GM23338 (cell line): ENCODE data around the gene CCDC178. TPM values are rescaled to one million over a fixed set of nuclear protein-coding genes. Genes with fewer than 3 reads are reported as not detected.

Source experiments
- ATAC-seq: fragments of 200-7000 bp; cut with Tn5 transposase; 3 replicates; pipeline ENCODE4 v1.9.1; 2020
- DNase-seq: peaks from one replicate; pipeline ENCODE4 v3.0.0-alpha.2; 2015; ENCODE audit warnings: low spot score
- H2AFZ ChIP-seq: fragments of 200-600 bp; sonication (generic); 2 replicates; pipeline ENCODE4 v1.8.0; 2016; ENCODE audit warnings: antibody characterized with exemption, mild to moderate bottlenecking, moderate library complexity
- H3F3A ChIP-seq: fragments of 200-600 bp; sonication (generic); replicated peaks from 2 replicates; pipeline ENCODE4 v1.8.0; 2017; ENCODE audit warnings: antibody characterized with exemption, mixed run types, low read depth
- H3K27ac ChIP-seq: fragments of 200-600 bp; sonication (generic); 2 replicates; pipeline ENCODE4 v1.6.1; 2016; ENCODE audit warnings: low read depth
- H3K27me3 ChIP-seq: fragments of 200-600 bp; sonication (generic); 2 replicates; pipeline ENCODE4 v1.8.0; 2016; ENCODE audit warnings: mild to moderate bottlenecking, mixed run types, moderate library complexity; ENCODE audit not compliant: insufficient read depth
- H3K36me3 ChIP-seq: fragments of 200-600 bp; sonication (generic); 2 replicates; pipeline ENCODE4 v1.8.0; 2016; ENCODE audit warnings: mild to moderate bottlenecking; ENCODE audit not compliant: insufficient read depth
- H3K4me1 ChIP-seq: fragments of 200-600 bp; sonication (generic); 2 replicates; pipeline ENCODE4 v1.8.0; 2016; ENCODE audit warnings: mild to moderate bottlenecking, moderate library complexity; ENCODE audit not compliant: insufficient read depth
- H3K4me2 ChIP-seq: fragments of 200-600 bp; sonication (generic); 2 replicates; pipeline ENCODE4 v1.7.1; 2017; ENCODE audit warnings: mixed run types
- H3K4me3 ChIP-seq: fragments of 200-600 bp; sonication (generic); 2 replicates; pipeline ENCODE4 v1.6.1; 2016; ENCODE audit warnings: mixed run types
- H3K79me2 ChIP-seq: fragments of 200-600 bp; sonication (generic); replicated peaks from 2 replicates; pipeline ENCODE4 v1.8.0; 2017; ENCODE audit warnings: mild to moderate bottlenecking; ENCODE audit not compliant: insufficient read depth
- H3K9me2 ChIP-seq: fragments of 200-600 bp; sonication (generic); 2 replicates; pipeline ENCODE4 v1.8.0; 2017; ENCODE audit not compliant: insufficient read depth
- H4K20me1 ChIP-seq: fragments of 200-600 bp; sonication (generic); replicated peaks from 2 replicates; pipeline ENCODE4 v1.8.0; 2017; ENCODE audit warnings: mild to moderate bottlenecking; ENCODE audit not compliant: insufficient read depth
- H3K27ac Mint-ChIP-seq: 2 replicates; pipeline ENCODE4 v1.8.0; 2020; ENCODE audit warnings: inconsistent platforms, mild to moderate bottlenecking, moderate library complexity, mixed read lengths
- H3K27me3 Mint-ChIP-seq: 3 replicates; pipeline ENCODE4 v1.8.0; 2022; ENCODE audit warnings: low read depth, mild to moderate bottlenecking, moderate library complexity, mixed read lengths, inconsistent platforms; ENCODE audit not compliant: insufficient read depth, poor library complexity
- H3K36me3 Mint-ChIP-seq: 3 replicates; pipeline ENCODE4 v1.8.0; 2021; ENCODE audit warnings: low read depth, mild to moderate bottlenecking, inconsistent platforms, moderate library complexity, mixed read lengths
- H3K4me1 Mint-ChIP-seq: 3 replicates; pipeline ENCODE4 v1.8.0; 2020; ENCODE audit warnings: mild to moderate bottlenecking, inconsistent platforms, mixed read lengths
- H3K4me3 Mint-ChIP-seq: 3 replicates; pipeline ENCODE4 v1.8.0; 2021; ENCODE audit warnings: moderate library complexity, mild to moderate bottlenecking, inconsistent platforms, mixed read lengths
- H3K9me3 Mint-ChIP-seq: 3 replicates; pipeline ENCODE4 v1.8.0; 2020; ENCODE audit warnings: moderate library complexity, mild to moderate bottlenecking, inconsistent platforms, mixed read lengths
- CREB1 ChIP-seq: fragments of 250-450 bp; sonication (Bioruptor Pico); IDR thresholded peaks from 2 replicates; pipeline ENCODE4 v1.5.0; 2020; ENCODE audit warnings: low read depth, mild to moderate bottlenecking, moderate library complexity
- EZH2 ChIP-seq: fragments of 200-600 bp; sonication (generic); IDR thresholded peaks from one replicate; pipeline ENCODE4 v1.8.0; 2017; ENCODE audit warnings: antibody characterized with exemption, mild to moderate bottlenecking, low read depth; ENCODE audit not compliant: unreplicated experiment
- JUNB ChIP-seq: IDR thresholded peaks from one replicate; pipeline ENCODE4 v1.6.1; 2016; ENCODE audit warnings: antibody characterized with exemption; ENCODE audit not compliant: unreplicated experiment
- POLR2AphosphoS5 ChIP-seq: IDR thresholded peaks from 2 replicates; pipeline ENCODE4 v1.6.1; 2016; ENCODE audit warnings: antibody characterized with exemption, low read depth
- STAT1 ChIP-seq: IDR thresholded peaks from one replicate; pipeline ENCODE4 v1.6.1; 2016; ENCODE audit warnings: antibody characterized with exemption; ENCODE audit not compliant: unreplicated experiment
- ZNF114 ChIP-seq: fragments of 250-450 bp; sonication (Bioruptor Pico); IDR thresholded peaks from 2 replicates; pipeline ENCODE4 v1.5.0; 2020; ENCODE audit warnings: mild to moderate bottlenecking, moderate library complexity
- ZNF331 ChIP-seq: fragments of 250-450 bp; sonication (Bioruptor Pico); IDR thresholded peaks from 2 replicates; pipeline ENCODE4 v1.5.0; 2020; ENCODE audit warnings: low read depth, mild to moderate bottlenecking, moderate library complexity
- polyA plus RNA-seq: library from polyadenylated mRNA; unstranded; fragments of >200 nt; fragmentation: Nextera tagmentation; extraction: Ambion mirVana; gene quantifications from 2 replicates; pipeline ENCODE4 v1.2.1, GENCODE V29; 2016
- total RNA-seq: library from RNA; depleted of rRNA; stranded (reverse); fragments of >200 nt; shearing (Covaris generic); gene quantifications from 2 replicates; pipeline ENCODE4 v1.2.3, GENCODE V29; 2014
- TF ChIP-seq, protein P1 (sequence below), 2 experiments: fragments of 200-600 bp in 1 of 2; sonication (generic) in 1 of 2; conservative IDR thresholded peaks; 2 replicates each; pipeline versions ENCODE4 v1.5.1 to v1.6.1; 2016 to 2017; ENCODE audit warnings: antibody characterized with exemption in 2 of 2, low read depth in 2 of 2, mild to moderate bottlenecking in 2 of 2, moderate library complexity in 1 of 2
- TF ChIP-seq, protein P2 (sequence below): fragments of 250-450 bp; sonication (Bioruptor Pico); IDR thresholded peaks from 2 replicates; pipeline ENCODE4 v1.5.0; 2020; ENCODE audit warnings: mild to moderate bottlenecking, moderate library complexity

Gene CCDC178
- total and polyA plus RNA-seq, 2 experiments from 2014 or later: 0.17 to 0.24 TPM

DNA sequence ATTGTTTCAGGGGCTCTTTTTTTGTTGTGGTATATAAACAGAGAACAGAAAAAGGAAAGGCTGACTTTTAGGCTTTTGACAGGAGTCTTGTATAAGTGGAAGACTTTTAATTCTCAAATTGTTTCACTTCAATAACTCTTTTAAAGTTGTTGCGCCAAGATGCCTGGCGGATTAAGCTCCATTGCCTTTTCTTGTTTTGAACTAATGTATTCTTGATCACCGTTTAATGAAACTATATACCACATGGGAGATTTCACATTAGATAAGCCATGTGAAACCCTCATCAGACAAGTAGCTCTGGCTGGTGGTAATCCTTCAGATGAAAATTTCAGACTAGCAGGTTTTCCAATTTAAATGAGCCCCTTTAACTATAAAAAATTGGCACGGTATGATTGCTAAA lies 257.4 kb downstream of the CCDC178 start:
- Mint-ChIP-seq H3K4me1 (peaks cover 4% of the 10 kb centered on the region; the same call in 1 of the 3 replicates), H3K27ac (no peak overlapping the region), H3K27me3 (no peaks in the 10 kb centered on the region), H3K36me3 (no peaks in the 10 kb centered on the region), H3K9me3 (no peaks in the 10 kb centered on the region), H3K4me3 (no peak overlapping the region)
- TF ChIP-seq, protein P1, sequence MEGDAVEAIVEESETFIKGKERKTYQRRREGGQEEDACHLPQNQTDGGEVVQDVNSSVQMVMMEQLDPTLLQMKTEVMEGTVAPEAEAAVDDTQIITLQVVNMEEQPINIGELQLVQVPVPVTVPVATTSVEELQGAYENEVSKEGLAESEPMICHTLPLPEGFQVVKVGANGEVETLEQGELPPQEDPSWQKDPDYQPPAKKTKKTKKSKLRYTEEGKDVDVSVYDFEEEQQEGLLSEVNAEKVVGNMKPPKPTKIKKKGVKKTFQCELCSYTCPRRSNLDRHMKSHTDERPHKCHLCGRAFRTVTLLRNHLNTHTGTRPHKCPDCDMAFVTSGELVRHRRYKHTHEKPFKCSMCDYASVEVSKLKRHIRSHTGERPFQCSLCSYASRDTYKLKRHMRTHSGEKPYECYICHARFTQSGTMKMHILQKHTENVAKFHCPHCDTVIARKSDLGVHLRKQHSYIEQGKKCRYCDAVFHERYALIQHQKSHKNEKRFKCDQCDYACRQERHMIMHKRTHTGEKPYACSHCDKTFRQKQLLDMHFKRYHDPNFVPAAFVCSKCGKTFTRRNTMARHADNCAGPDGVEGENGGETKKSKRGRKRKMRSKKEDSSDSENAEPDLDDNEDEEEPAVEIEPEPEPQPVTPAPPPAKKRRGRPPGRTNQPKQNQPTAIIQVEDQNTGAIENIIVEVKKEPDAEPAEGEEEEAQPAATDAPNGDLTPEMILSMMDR (conservative IDR thresholded peaks at IDR 0.05; ENCODE audit: low read depth in 2 of 2): no peak
- TF ChIP-seq, protein P2, sequence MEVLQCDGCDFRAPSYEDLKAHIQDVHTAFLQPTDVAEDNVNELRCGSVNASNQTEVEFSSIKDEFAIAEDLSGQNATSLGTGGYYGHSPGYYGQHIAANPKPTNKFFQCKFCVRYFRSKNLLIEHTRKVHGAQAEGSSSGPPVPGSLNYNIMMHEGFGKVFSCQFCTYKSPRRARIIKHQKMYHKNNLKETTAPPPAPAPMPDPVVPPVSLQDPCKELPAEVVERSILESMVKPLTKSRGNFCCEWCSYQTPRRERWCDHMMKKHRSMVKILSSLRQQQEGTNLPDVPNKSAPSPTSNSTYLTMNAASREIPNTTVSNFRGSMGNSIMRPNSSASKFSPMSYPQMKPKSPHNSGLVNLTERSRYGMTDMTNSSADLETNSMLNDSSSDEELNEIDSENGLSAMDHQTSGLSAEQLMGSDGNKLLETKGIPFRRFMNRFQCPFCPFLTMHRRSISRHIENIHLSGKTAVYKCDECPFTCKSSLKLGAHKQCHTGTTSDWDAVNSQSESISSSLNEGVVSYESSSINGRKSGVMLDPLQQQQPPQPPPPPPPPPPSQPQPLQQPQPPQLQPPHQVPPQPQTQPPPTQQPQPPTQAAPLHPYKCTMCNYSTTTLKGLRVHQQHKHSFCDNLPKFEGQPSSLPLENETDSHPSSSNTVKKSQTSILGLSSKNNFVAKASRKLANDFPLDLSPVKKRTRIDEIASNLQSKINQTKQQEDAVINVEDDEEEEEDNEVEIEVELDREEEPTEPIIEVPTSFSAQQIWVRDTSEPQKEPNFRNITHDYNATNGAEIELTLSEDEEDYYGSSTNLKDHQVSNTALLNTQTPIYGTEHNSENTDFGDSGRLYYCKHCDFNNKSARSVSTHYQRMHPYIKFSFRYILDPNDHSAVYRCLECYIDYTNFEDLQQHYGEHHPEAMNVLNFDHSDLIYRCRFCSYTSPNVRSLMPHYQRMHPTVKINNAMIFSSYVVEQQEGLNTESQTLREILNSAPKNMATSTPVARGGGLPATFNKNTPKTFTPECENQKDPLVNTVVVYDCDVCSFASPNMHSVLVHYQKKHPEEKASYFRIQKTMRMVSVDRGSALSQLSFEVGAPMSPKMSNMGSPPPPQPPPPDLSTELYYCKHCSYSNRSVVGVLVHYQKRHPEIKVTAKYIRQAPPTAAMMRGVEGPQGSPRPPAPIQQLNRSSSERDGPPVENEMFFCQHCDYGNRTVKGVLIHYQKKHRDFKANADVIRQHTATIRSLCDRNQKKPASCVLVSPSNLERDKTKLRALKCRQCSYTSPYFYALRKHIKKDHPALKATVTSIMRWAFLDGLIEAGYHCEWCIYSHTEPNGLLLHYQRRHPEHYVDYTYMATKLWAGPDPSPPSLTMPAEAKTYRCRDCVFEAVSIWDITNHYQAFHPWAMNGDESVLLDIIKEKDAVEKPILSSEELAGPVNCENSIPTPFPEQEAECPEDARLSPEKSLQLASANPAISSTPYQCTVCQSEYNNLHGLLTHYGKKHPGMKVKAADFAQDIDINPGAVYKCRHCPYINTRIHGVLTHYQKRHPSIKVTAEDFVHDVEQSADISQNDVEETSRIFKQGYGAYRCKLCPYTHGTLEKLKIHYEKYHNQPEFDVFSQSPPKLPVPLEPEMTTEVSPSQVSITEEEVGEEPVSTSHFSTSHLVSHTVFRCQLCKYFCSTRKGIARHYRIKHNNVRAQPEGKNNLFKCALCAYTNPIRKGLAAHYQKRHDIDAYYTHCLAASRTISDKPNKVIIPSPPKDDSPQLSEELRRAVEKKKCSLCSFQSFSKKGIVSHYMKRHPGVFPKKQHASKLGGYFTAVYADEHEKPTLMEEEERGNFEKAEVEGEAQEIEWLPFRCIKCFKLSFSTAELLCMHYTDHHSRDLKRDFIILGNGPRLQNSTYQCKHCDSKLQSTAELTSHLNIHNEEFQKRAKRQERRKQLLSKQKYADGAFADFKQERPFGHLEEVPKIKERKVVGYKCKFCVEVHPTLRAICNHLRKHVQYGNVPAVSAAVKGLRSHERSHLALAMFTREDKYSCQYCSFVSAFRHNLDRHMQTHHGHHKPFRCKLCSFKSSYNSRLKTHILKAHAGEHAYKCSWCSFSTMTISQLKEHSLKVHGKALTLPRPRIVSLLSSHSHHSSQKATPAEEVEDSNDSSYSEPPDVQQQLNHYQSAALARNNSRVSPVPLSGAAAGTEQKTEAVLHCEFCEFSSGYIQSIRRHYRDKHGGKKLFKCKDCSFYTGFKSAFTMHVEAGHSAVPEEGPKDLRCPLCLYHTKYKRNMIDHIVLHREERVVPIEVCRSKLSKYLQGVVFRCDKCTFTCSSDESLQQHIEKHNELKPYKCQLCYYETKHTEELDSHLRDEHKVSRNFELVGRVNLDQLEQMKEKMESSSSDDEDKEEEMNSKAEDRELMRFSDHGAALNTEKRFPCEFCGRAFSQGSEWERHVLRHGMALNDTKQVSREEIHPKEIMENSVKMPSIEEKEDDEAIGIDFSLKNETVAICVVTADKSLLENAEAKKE (CRISPR knock-in tag): no peak
- TF ChIP-seq ZNF331: no peak
- TF ChIP-seq ZNF114 (CRISPR knock-in tag): no peak
- no peak for TF ChIP-seq CREB1 (CRISPR knock-in tag)
- TF ChIP-seq EZH2: no peak
- TF ChIP-seq STAT1: no peak
- TF ChIP-seq POLR2AphosphoS5: no peak
- TF ChIP-seq JUNB: no peak
- no peaks in the 10 kb centered on the region for H3K27me3 ChIP-seq
- no peaks in the 10 kb centered on the region for H3F3A ChIP-seq
- H3K4me1 ChIP-seq: 0 out of 2 replicates have a peak, but pooled peaks cover 7% of the 10 kb centered on the region
- H2AFZ ChIP-seq: no peak overlapping the region
- H3K79me2 ChIP-seq: no peaks in the 10 kb centered on the region
- ATAC-seq (no peak), DNase-seq (no peak)
- peaks cover 7% of the 10 kb centered on the region; the same call in 1 of the 2 replicates for H3K9me2 ChIP-seq
- no peak overlapping the region for H3K4me3 ChIP-seq
- H3K36me3 ChIP-seq: no peaks in the 10 kb centered on the region
- no peaks in the 10 kb centered on the region for H4K20me1 ChIP-seq
- H3K27ac ChIP-seq: no peak overlapping the region
- no peak overlapping the region for H3K4me2 ChIP-seq
